Measurements from ENCODE around the gene PACS1.

- TF ChIP-seq CTCF (IDR thresholded peaks at IDR 0.05; ENCODE audit: low read length) (no peak), EZH2 (optimal IDR thresholded peaks at IDR 0.05; ENCODE audit: low read depth, low read length) (no peak)
These were observed 10.2 kb downstream of the PACS1 start for GRCh38 chr11:66080055-66080817.

All from MM.1S (cell line).